ENCODE results near the gene CSRP1.

CSRP1 gene

GRCh38 chr1:201506557-201507359, at the start of gene CSRP1:
Gene CSRP1 (minus strand): TSS chr1:201507123. CDS start chr1:201496303, 10,820 bp downstream.
- Histone ChIP-seq H3K4me1 (ENCODE audit: control insufficient read depth, low read length) (peaks cover 78% of the 10 kb centered on the region), H4K20me1 (ENCODE audit: control insufficient read depth, insufficient read depth, low read depth, low read length) (0 out of 2 replicates have a peak, but pooled peaks cover 4% of the 10 kb centered on the region), H3K4me2 (ENCODE audit: low read length) (peak within 1 kb of the TSS; percentile 95), H3F3A (ENCODE audit: control insufficient read depth, insufficient read depth) (peaks cover 15% of the 10 kb centered on the region), H3K36me3 (ENCODE audit: control insufficient read depth, low read length) (peaks cover 7% of the 10 kb centered on the region; the same call in 1 of the 2 replicates), H3K27ac (ENCODE audit: low read depth, low read length) (peak within 1 kb of the TSS; percentile 42), H3K4me3 (ENCODE audit: low read length) (peak within 1 kb of the TSS; percentile 97), H3K9me3 (ENCODE audit: control insufficient read depth, insufficient read depth, low read length) (no peaks in the 10 kb centered on the region), H3K9me2 (replicated peaks; ENCODE audit: control insufficient read depth, low read length) (no peaks in the 10 kb centered on the region), H3K79me2 (ENCODE audit: control insufficient read depth, low read length) (peaks cover 43% of the 10 kb centered on the region), H3K27me3 (ENCODE audit: control insufficient read depth, low read length) (no peaks in the 10 kb centered on the region)
- no peak for TF ChIP-seq EZH2phosphoT487 (IDR thresholded peaks at IDR 0.05; ENCODE audit: borderline replicate concordance, low read length)
- TF ChIP-seq, protein P1, sequence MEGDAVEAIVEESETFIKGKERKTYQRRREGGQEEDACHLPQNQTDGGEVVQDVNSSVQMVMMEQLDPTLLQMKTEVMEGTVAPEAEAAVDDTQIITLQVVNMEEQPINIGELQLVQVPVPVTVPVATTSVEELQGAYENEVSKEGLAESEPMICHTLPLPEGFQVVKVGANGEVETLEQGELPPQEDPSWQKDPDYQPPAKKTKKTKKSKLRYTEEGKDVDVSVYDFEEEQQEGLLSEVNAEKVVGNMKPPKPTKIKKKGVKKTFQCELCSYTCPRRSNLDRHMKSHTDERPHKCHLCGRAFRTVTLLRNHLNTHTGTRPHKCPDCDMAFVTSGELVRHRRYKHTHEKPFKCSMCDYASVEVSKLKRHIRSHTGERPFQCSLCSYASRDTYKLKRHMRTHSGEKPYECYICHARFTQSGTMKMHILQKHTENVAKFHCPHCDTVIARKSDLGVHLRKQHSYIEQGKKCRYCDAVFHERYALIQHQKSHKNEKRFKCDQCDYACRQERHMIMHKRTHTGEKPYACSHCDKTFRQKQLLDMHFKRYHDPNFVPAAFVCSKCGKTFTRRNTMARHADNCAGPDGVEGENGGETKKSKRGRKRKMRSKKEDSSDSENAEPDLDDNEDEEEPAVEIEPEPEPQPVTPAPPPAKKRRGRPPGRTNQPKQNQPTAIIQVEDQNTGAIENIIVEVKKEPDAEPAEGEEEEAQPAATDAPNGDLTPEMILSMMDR (IDR thresholded peaks at IDR 0.05; ENCODE audit: low read depth, low read length, poor library complexity, severe bottlenecking): peak; percentile 20

- Histone ChIP-seq H3K79me2 (ENCODE audit: control insufficient read depth, low read length) (no peaks in the 10 kb centered on the region), H4K20me1 (ENCODE audit: control insufficient read depth, insufficient read depth, low read depth, low read length) (0 out of 2 replicates have a peak, but pooled peaks cover 3% of the 10 kb centered on the region), H3K9me3 (ENCODE audit: control insufficient read depth, insufficient read depth, low read length) (no peaks in the 10 kb centered on the region), H3F3A (ENCODE audit: control insufficient read depth, insufficient read depth) (no peaks in the 10 kb centered on the region), H3K9me2 (replicated peaks; ENCODE audit: control insufficient read depth, low read length) (no peaks in the 10 kb centered on the region), H3K36me3 (ENCODE audit: control insufficient read depth, low read length) (no peaks in the 10 kb centered on the region), H3K27me3 (ENCODE audit: control insufficient read depth, low read length) (peaks cover 3% of the 10 kb centered on the region; the same call in 1 of the 2 replicates), H3K27ac (ENCODE audit: low read depth, low read length) (no peak overlapping the region), H3K4me3 (ENCODE audit: low read length) (no peak overlapping the region), H3K4me2 (ENCODE audit: low read length) (no peak overlapping the region), H3K4me1 (ENCODE audit: control insufficient read depth, low read length) (no peaks in the 10 kb centered on the region; the same call in 1 of the 2 replicates)
- TF ChIP-seq EZH2phosphoT487 (IDR thresholded peaks at IDR 0.05; ENCODE audit: borderline replicate concordance, low read length): no peak
- TF ChIP-seq, protein P1 (IDR thresholded peaks at IDR 0.05; ENCODE audit: low read depth, low read length, poor library complexity, severe bottlenecking): no peak
Measured at GRCh38 chr1:201555593-201555945, 48.6 kb upstream of the CSRP1 start.

- H3K4me1 ChIP-seq (ENCODE audit: control insufficient read depth, low read length): no peaks in the 10 kb centered on the region; the same call in 1 of the 2 replicates
- TF ChIP-seq, protein P1 (IDR thresholded peaks at IDR 0.05; ENCODE audit: low read depth, low read length, poor library complexity, severe bottlenecking): no peak
- no peaks in the 10 kb centered on the region for H3K79me2 ChIP-seq (ENCODE audit: control insufficient read depth, low read length)
Measured at GRCh38 chr1:201554789-201555592, 48.1 kb upstream of the CSRP1 start.

More at GRCh38 chr1:201554789-201555592, 48.1 kb upstream of the CSRP1 start:
- no peaks in the 10 kb centered on the region for H3K9me2 ChIP-seq (replicated peaks; ENCODE audit: control insufficient read depth, low read length)
- H3K4me2 ChIP-seq (ENCODE audit: low read length): no peak overlapping the region
- H3K27me3 ChIP-seq (ENCODE audit: control insufficient read depth, low read length): peaks cover 3% of the 10 kb centered on the region; the same call in 1 of the 2 replicates
- no peak overlapping the region for H3K27ac ChIP-seq (ENCODE audit: low read depth, low read length)
- H3K4me3 ChIP-seq (ENCODE audit: low read length): no peak overlapping the region
- H3K9me3 ChIP-seq (ENCODE audit: control insufficient read depth, insufficient read depth, low read length): no peaks in the 10 kb centered on the region
- H3F3A ChIP-seq (ENCODE audit: control insufficient read depth, insufficient read depth): no peaks in the 10 kb centered on the region
- H4K20me1 ChIP-seq (ENCODE audit: control insufficient read depth, insufficient read depth, low read depth, low read length): 0 out of 2 replicates have a peak, but pooled peaks cover 3% of the 10 kb centered on the region
- no peaks in the 10 kb centered on the region for H3K36me3 ChIP-seq (ENCODE audit: control insufficient read depth, low read length)
